NCI-H446 (cell line): ENCODE results near the gene MUC4.

Experiments used
- DNase-seq, 2 experiments: peaks; one replicate each; lab custom pipeline; 2025; lab: John Stamatoyannopoulos, UW

Gene MUC4

GRCh38 chr3:195699860-195700259, 111.9 kb downstream of the MUC4 start:
- no peak for DNase-seq

GRCh38 chr3:195699388-195699771, 112.3 kb downstream of the MUC4 start:
- DNase-seq: no peak

GRCh38 chr3:195698647-195699387, 112.9 kb downstream of the MUC4 start:
- DNase-seq: no peak

GRCh38 chr3:195698325-195698646, 113.4 kb downstream of the MUC4 start:
- DNase-seq: no peak

GRCh38 chr3:195697582-195698324, 114.0 kb downstream of the MUC4 start:
- DNase-seq: no peak
